ENCODE results near the gene IMP4. TPM values are rescaled to one million over a fixed set of nuclear protein-coding genes. Genes with fewer than 3 reads are reported as not detected.

IMP4 gene
- total and polyA plus RNA-seq, 2 of the 4 experiments (the other 2 are of a cell fraction): 154 to 169 TPM

DNA sequence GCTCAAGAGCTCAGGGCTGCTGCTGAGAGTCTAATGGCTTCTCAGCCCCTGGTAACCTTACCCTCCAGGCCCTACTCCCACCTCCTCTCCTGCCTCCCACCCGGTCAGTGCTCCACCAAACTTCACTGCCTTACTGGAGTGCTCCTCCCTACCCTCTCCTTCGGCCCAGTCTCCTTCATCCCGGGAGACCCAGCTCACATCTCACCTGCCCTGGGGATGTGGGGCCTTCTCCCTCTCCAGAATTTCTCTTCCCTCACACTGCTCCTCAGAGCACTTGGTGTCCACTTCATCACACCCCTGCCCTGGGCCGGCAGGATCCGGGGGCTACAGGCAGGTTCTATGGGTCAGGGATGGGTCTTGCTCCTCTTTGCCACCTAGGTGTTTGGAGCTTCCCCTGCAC is 34.8 kb downstream of the IMP4 start:
- dilution Hi-C loops (cut with HindIII; ENCODE audit: low sequenced_read_pairs, unreplicated experiment): no loop called here
- ChIA-PET POLR2A (ENCODE audit: unreplicated experiment) (interaction anchor here (0.6 kb wide), 1 partner anchor 27 kb away, joined by 5 read pairs; no protein-coding TSS in a partner anchor), CTCF (no interaction called here)

More for the DNA sequence above, 34.8 kb downstream of the IMP4 start:
- Histone ChIP-seq H2BK15ac (ENCODE audit: low read depth, low read length) (no peak overlapping the region), H3K9me3 (ENCODE audit: control insufficient read depth, insufficient read depth, low read length) (no peaks in the 10 kb centered on the region), H2AK9ac (replicated peaks; ENCODE audit: low read depth, low read length, poor library complexity) (no peak overlapping the region), H3K18ac (ENCODE audit: low read depth, low read length) (no peak overlapping the region), H4K5ac (ENCODE audit: low read depth, low read length) (no peak overlapping the region), H4K8ac (ENCODE audit: low read depth in 2 of 2, low read length in 2 of 2) (no peak overlapping the region), H3K27me3 (ENCODE audit: control insufficient read depth, insufficient read depth, low read length) (no peaks in the 10 kb centered on the region), H3K27ac (ENCODE audit: insufficient read depth, low read length) (no peak overlapping the region), H4K20me1 (ENCODE audit: insufficient read depth, low read length) (peaks cover 3% of the 10 kb centered on the region), H3K4me3 (ENCODE audit: insufficient read depth, low read depth, low read length) (no peak overlapping the region), H3K14ac (replicated peaks; ENCODE audit: low read depth, low read length) (no peak overlapping the region), H2BK20ac (ENCODE audit: low read depth, low read length) (no peak overlapping the region), H2BK5ac (ENCODE audit: low read depth, low read length, poor library complexity, severe bottlenecking) (no peak overlapping the region), H3K56ac (ENCODE audit: extremely low read depth, insufficient read depth, low read length) (no peak overlapping the region), H2BK120ac (ENCODE audit: low read depth, low read length) (no peak overlapping the region), H3K79me1 (ENCODE audit: low read depth in 1 of 2, low read length in 2 of 2) (peaks cover 40 to 92% of the 10 kb centered on the region in 2 experiments), H3K4me1 (ENCODE audit: control insufficient read depth, insufficient read depth, low read length) (peaks cover 12% of the 10 kb centered on the region; the same call in 1 of the 2 replicates), H3K9me1 (ENCODE audit: insufficient read depth, low read length) (peaks cover 26% of the 10 kb centered on the region), H4K91ac (ENCODE audit: insufficient read depth, low read depth, low read length) (no peak overlapping the region), H2AK5ac (ENCODE audit: low read depth, low read length) (no peak overlapping the region), H3K36me3 (ENCODE audit: control insufficient read depth, insufficient read depth, low read length) (peaks cover 12% of the 10 kb centered on the region), H2AFZ (replicated peaks; ENCODE audit: low read length, poor library complexity) (no peak overlapping the region), H3K23ac (ENCODE audit: low read depth, low read length) (no peak overlapping the region), H3K9ac (ENCODE audit: low read depth, low read length) (no peak overlapping the region), H3K4me2 (ENCODE audit: low read depth, low read length) (no peak overlapping the region), H3K4ac (ENCODE audit: low read depth, low read length) (no peak overlapping the region)
- no peak for TF ChIP-seq CHD1 (IDR thresholded peaks at IDR 0.05; ENCODE audit: low read depth, low read length)
- TF ChIP-seq RCOR1 (IDR thresholded peaks at IDR 0.05; ENCODE audit: insufficient replicate concordance, low read length): no peak
- no peak for TF ChIP-seq MAFK (IDR thresholded peaks at IDR 0.05; ENCODE audit: low read depth, low read length)
- TF ChIP-seq SMC3 (IDR thresholded peaks at IDR 0.05; ENCODE audit: low read depth, low read length): no peak
- no peak for TF ChIP-seq RAD21 (IDR thresholded peaks at IDR 0.05; ENCODE audit: low read length)
- no peak for TF ChIP-seq RFX5 (IDR thresholded peaks at IDR 0.05; ENCODE audit: low read depth, low read length)
- TF ChIP-seq, protein P1, sequence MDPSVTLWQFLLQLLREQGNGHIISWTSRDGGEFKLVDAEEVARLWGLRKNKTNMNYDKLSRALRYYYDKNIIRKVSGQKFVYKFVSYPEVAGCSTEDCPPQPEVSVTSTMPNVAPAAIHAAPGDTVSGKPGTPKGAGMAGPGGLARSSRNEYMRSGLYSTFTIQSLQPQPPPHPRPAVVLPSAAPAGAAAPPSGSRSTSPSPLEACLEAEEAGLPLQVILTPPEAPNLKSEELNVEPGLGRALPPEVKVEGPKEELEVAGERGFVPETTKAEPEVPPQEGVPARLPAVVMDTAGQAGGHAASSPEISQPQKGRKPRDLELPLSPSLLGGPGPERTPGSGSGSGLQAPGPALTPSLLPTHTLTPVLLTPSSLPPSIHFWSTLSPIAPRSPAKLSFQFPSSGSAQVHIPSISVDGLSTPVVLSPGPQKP (IDR thresholded peaks at IDR 0.05; ENCODE audit: borderline replicate concordance, low read depth, low read length): no peak
- TF ChIP-seq NFE2L2 (IDR thresholded peaks at IDR 0.05; ENCODE audit: low read depth, low read length): no peak
- no peak for TF ChIP-seq BHLHE40 (IDR thresholded peaks at IDR 0.05; ENCODE audit: low read depth, low read length)
- TF ChIP-seq CEBPB (IDR thresholded peaks at IDR 0.05; ENCODE audit: low read depth, low read length): no peak
- TF ChIP-seq POLR2A (IDR thresholded peaks at IDR 0.05; ENCODE audit: low read depth, low read length): no peak
- no peak for TF ChIP-seq CTCF (conservative IDR thresholded peaks at IDR 0.05; ENCODE audit: low read depth, low read length)
- no peak for TF ChIP-seq MAZ (IDR thresholded peaks at IDR 0.05; ENCODE audit: borderline replicate concordance, low read depth, low read length)
- TF ChIP-seq MXI1 (IDR thresholded peaks at IDR 0.05; ENCODE audit: borderline replicate concordance, low read depth, low read length): no peak
- intact Hi-C loops (cut with micrococcal nuclease) (no loop called here), in situ Hi-C loops (cut with MboI; ENCODE audit: low sequenced_read_pairs) (no loop called here)
- WGBS, 2 experiments (ENCODE audit: extremely low coverage in 2 of 2, insufficient read length in 1 of 2): 84% methylated on average over 2 of the region's 5 CpGs; no CpG with 5 or more reads in 1 of the 2 experiments
- DNase-seq (no peak), ATAC-seq (ENCODE audit: low read depth) (no peak)
- no TSS peak for BruUV-seq (replicated peaks)
